Measurements from ENCODE around the gene TMEM81. TPM values are rescaled to one million over a fixed set of nuclear protein-coding genes. Genes with fewer than 3 reads are reported as not detected.

Gene TMEM81
- total RNA-seq, 1 donor from 2014 or later, result 3.3 TPM

- Histone ChIP-seq H3K4me3 (no peak overlapping the region), H4K20me1 (ENCODE audit: low read depth) (no peaks in the 10 kb centered on the region), H3K79me2 (ENCODE audit: low read depth) (no peaks in the 10 kb centered on the region), H3K36me3 (no peaks in the 10 kb centered on the region), H3K27me3 (no peaks in the 10 kb centered on the region), H3K9ac (no peak overlapping the region), H3K27ac (no peak overlapping the region), H3K4me2 (no peak overlapping the region), H3F3A (ENCODE audit: low read depth) (peaks cover 7% of the 10 kb centered on the region), H3K4me1 (peaks cover 15% of the 10 kb centered on the region), H2AFZ (replicated peaks) (no peak overlapping the region), H3K9me3 (ENCODE audit: low read depth) (no peaks in the 10 kb centered on the region)
- Mint-ChIP-seq H3K36me3 (no peaks in the 10 kb centered on the region), H3K4me3 (no peak overlapping the region), H3K9me3 (no peaks in the 10 kb centered on the region), H3K4me1 (peaks cover 36% of the 10 kb centered on the region), H3K27ac (no peak overlapping the region), H3K27me3 (ENCODE audit: insufficient read depth, low read depth) (peaks cover 13% of the 10 kb centered on the region)
- TF ChIP-seq EZH2phosphoT487 (IDR thresholded peaks at IDR 0.05) (no peak), EZH2 (IDR thresholded peaks at IDR 0.05) (no peak)
- TF ChIP-seq, protein P1, sequence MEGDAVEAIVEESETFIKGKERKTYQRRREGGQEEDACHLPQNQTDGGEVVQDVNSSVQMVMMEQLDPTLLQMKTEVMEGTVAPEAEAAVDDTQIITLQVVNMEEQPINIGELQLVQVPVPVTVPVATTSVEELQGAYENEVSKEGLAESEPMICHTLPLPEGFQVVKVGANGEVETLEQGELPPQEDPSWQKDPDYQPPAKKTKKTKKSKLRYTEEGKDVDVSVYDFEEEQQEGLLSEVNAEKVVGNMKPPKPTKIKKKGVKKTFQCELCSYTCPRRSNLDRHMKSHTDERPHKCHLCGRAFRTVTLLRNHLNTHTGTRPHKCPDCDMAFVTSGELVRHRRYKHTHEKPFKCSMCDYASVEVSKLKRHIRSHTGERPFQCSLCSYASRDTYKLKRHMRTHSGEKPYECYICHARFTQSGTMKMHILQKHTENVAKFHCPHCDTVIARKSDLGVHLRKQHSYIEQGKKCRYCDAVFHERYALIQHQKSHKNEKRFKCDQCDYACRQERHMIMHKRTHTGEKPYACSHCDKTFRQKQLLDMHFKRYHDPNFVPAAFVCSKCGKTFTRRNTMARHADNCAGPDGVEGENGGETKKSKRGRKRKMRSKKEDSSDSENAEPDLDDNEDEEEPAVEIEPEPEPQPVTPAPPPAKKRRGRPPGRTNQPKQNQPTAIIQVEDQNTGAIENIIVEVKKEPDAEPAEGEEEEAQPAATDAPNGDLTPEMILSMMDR (IDR thresholded peaks at IDR 0.05), result no peak
- DNase-seq (ENCODE audit: low spot score), result no peak
Observed at GRCh38 chr1:205058853-205059252, 25.4 kb downstream of the TMEM81 start.

DNA sequence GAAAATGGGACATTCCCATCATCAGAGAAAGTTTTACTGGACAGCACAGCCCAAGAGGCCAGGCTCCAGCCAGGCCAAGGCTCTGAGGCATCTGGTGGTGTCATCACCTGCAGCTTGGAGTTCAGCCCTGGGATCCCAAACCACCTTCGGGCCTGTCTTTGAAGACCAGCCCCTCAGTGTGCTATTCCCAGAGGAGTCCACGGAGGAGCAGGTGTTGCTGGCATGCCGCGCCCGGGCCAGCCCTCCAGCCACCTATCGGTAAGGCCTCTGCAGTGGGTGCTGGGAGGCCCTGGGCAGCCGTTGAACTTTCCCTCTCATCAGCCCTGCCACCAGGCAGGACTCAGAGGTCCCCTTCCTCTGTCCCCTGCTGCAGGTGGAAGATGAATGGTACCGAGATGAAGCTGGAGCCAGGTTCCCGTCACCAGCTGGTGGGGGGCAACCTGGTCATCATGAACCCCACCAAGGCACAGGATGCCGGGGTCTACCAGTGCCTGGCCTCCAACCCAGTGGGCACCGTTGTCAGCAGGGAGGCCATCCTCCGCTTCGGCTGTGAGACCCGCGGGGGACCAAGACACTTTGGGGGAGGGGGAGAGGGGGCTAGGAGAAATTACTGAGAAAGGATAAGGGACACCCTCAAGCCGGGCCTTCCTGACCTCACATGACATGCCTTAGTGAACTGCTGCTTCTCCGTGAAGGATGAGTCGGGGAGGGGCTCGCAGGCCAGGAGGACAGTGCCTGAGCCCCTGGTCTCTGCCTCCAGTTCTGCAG is 26.3 kb downstream of the TMEM81 start:
- Mint-ChIP-seq H3K36me3 (no peaks in the 10 kb centered on the region), H3K27ac (no peak overlapping the region), H3K4me1 (peaks cover 39% of the 10 kb centered on the region), H3K27me3 (ENCODE audit: insufficient read depth, low read depth) (peaks cover 11% of the 10 kb centered on the region), H3K9me3 (no peaks in the 10 kb centered on the region), H3K4me3 (no peak overlapping the region)
- H3K9ac ChIP-seq, result no peak overlapping the region
- no peaks in the 10 kb centered on the region for H3K79me2 ChIP-seq (ENCODE audit: low read depth)
- no peaks in the 10 kb centered on the region for H4K20me1 ChIP-seq (ENCODE audit: low read depth)
- no peak for TF ChIP-seq EZH2 (IDR thresholded peaks at IDR 0.05)
- no peak for TF ChIP-seq EZH2phosphoT487 (IDR thresholded peaks at IDR 0.05)
- TF ChIP-seq, protein P1 (IDR thresholded peaks at IDR 0.05), result no peak
- H3K4me2 ChIP-seq, result no peak overlapping the region
- no peak overlapping the region for H2AFZ ChIP-seq (replicated peaks)
- H3F3A ChIP-seq (ENCODE audit: low read depth), result peaks cover 7% of the 10 kb centered on the region
- H3K36me3 ChIP-seq, result no peaks in the 10 kb centered on the region
- no peaks in the 10 kb centered on the region for H3K9me3 ChIP-seq (ENCODE audit: low read depth)
- no peak overlapping the region for H3K4me3 ChIP-seq
- H3K4me1 ChIP-seq, result peaks cover 19% of the 10 kb centered on the region
- no peak for DNase-seq (ENCODE audit: low spot score)
- no peak overlapping the region for H3K27ac ChIP-seq
- no peaks in the 10 kb centered on the region for H3K27me3 ChIP-seq

DNA sequence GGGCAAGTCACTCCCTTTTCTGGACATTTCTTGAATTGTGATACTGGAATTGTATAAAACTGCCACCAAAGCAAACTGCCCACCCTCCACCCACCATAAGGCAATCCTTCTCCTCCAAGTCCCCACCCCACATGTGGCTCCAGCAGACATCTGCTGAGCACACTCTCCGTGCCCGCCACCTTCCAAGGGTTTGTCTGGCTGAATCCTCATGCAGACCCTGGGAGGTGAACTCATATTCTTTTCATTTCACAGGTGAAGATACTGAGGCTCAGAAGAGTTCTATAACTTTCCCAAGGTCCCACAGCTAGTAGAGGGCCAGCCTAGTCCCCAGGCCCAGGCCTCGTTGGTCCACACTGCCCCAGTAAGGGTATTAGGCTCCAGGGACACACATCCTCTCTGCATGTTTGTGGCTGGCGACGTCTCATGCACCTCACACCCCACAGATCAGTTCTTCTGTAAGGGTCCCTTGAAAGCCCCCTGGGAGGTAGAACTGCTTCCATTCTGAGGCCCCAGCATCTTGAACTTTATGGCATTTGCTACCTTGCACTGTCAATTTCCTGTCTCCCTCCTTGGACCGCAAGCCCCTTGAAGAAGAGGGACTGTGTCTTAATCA is 27.2 kb downstream of the TMEM81 start:
- Histone ChIP-seq H3K4me2 (no peak overlapping the region), H3F3A (ENCODE audit: low read depth) (peaks cover 7% of the 10 kb centered on the region), H4K20me1 (ENCODE audit: low read depth) (no peaks in the 10 kb centered on the region), H3K4me1 (peaks cover 28% of the 10 kb centered on the region), H3K79me2 (ENCODE audit: low read depth) (no peaks in the 10 kb centered on the region), H3K4me3 (no peak overlapping the region), H3K36me3 (no peaks in the 10 kb centered on the region), H2AFZ (replicated peaks) (no peak overlapping the region), H3K9ac (no peak overlapping the region), H3K27me3 (no peaks in the 10 kb centered on the region), H3K27ac (no peak overlapping the region), H3K9me3 (ENCODE audit: low read depth) (no peaks in the 10 kb centered on the region)
- H3K36me3 Mint-ChIP-seq, result no peaks in the 10 kb centered on the region
- TF ChIP-seq EZH2phosphoT487 (IDR thresholded peaks at IDR 0.05) (no peak), EZH2 (IDR thresholded peaks at IDR 0.05) (no peak)
- TF ChIP-seq, protein P1 (IDR thresholded peaks at IDR 0.05), result no peak
- DNase-seq (ENCODE audit: low spot score), result no peak
- peaks cover 38% of the 10 kb centered on the region for H3K4me1 Mint-ChIP-seq
- no peaks in the 10 kb centered on the region for H3K9me3 Mint-ChIP-seq
- peak overlapping the region; percentile 74 for H3K27ac Mint-ChIP-seq
- peak overlapping the region; percentile 7 for H3K4me3 Mint-ChIP-seq
- H3K27me3 Mint-ChIP-seq (ENCODE audit: insufficient read depth, low read depth), result peaks cover 8% of the 10 kb centered on the region

Data from neural progenitor cell (in vitro differentiated cells).